Keratinocyte (primary cell): ENCODE measurements around the gene BEX4. TPM values are rescaled to one million over a fixed set of nuclear protein-coding genes. Genes with fewer than 3 reads are reported as not detected.

Experiments
- DNase-seq: peaks from one replicate; pipeline ENCODE4 v3.0.0-alpha.2; 2011; ENCODE audit warnings: low read depth, missing footprints, low spot score
- FAIRE-seq: peaks from 2 replicates; lab custom pipeline; 2011; peaks lifted over from hg19 to GRCh38; lab: Jason Lieb, UNC
- H2AFZ ChIP-seq: 2 replicates; pipeline ENCODE4 v1.6.0; 2012; ENCODE audit warnings: low read length, control low read depth, inconsistent platforms; ENCODE audit not compliant: control insufficient read depth
- H3K27ac ChIP-seq: 2 replicates; pipeline ENCODE4 v1.5.1; 2011; ENCODE audit warnings: low read length; ENCODE audit not compliant: control insufficient read depth, insufficient read depth
- H3K27me3 ChIP-seq: 3 replicates; pipeline ENCODE4 v1.6.0; 2011; ENCODE audit warnings: low read length; ENCODE audit not compliant: control insufficient read depth, insufficient read depth; ENCODE audit errors: extremely low read depth
- H3K36me3 ChIP-seq, 2 experiments: 2 replicates in 1 of 2; 3 replicates in 1 of 2; pipeline ENCODE4 v1.5.1; 2011; ENCODE audit warnings: low read length in 2 of 2, mild to moderate bottlenecking in 1 of 2; ENCODE audit not compliant: control insufficient read depth in 2 of 2, insufficient read depth in 2 of 2; ENCODE audit errors: extremely low read depth in 1 of 2
- H3K4me1 ChIP-seq: 3 replicates; pipeline ENCODE4 v1.5.1; 2011; ENCODE audit warnings: low read length; ENCODE audit not compliant: control insufficient read depth, insufficient read depth; ENCODE audit errors: extremely low read depth
- H3K4me2 ChIP-seq: 3 replicates; pipeline ENCODE4 v1.6.0; 2011; ENCODE audit warnings: low read depth, low read length; ENCODE audit not compliant: control insufficient read depth, insufficient read depth; ENCODE audit errors: extremely low read depth
- H3K4me3 ChIP-seq, 3 experiments: fragments of 200-600 bp in 1 of 3; sonication (generic) in 1 of 3; 2 replicates in 2 of 3; 3 replicates in 1 of 3; pipeline ENCODE4 v1.5.1; 2011 to 2016; ENCODE audit warnings: low read length in 3 of 3, mild to moderate bottlenecking in 3 of 3, control low read depth in 2 of 3, inconsistent platforms in 1 of 3, low read depth in 1 of 3, mixed read lengths in 1 of 3, mixed run types in 1 of 3, moderate library complexity in 1 of 3; ENCODE audit not compliant: control insufficient read depth in 2 of 3, insufficient read depth in 2 of 3; ENCODE audit errors: extremely low read depth in 1 of 3
- H3K79me2 ChIP-seq: 2 replicates; pipeline ENCODE4 v1.6.0; 2012; ENCODE audit warnings: low read length; ENCODE audit not compliant: control insufficient read depth, insufficient read depth
- H3K9ac ChIP-seq: 3 replicates; pipeline ENCODE4 v1.6.0; 2011; ENCODE audit warnings: low read length; ENCODE audit not compliant: control insufficient read depth, insufficient read depth; ENCODE audit errors: extremely low read depth
- H3K9me1 ChIP-seq: 3 replicates; pipeline ENCODE4 v1.6.0; 2011; ENCODE audit warnings: low read length; ENCODE audit not compliant: control insufficient read depth, insufficient read depth; ENCODE audit errors: extremely low read depth
- H3K9me3 ChIP-seq: 2 replicates; pipeline ENCODE4 v1.5.1; 2012; ENCODE audit warnings: low read depth, low read length; ENCODE audit not compliant: control insufficient read depth
- H4K20me1 ChIP-seq: 3 replicates; pipeline ENCODE4 v1.6.0; 2011; ENCODE audit warnings: low read length; ENCODE audit not compliant: control insufficient read depth, insufficient read depth; ENCODE audit errors: extremely low read depth
- CTCF ChIP-seq, 3 experiments: IDR thresholded peaks in 1 of 3; conservative IDR thresholded peaks in 1 of 3; optimal IDR thresholded peaks in 1 of 3; 2 replicates in 2 of 3; 3 replicates in 1 of 3; pipeline versions ENCODE3 to v1.5.1; 2011; ENCODE audit warnings: low read length in 3 of 3, mild to moderate bottlenecking in 3 of 3, moderate library complexity in 2 of 3, control low read depth in 1 of 3, inconsistent platforms in 1 of 3; ENCODE audit not compliant: insufficient read depth in 2 of 3; ENCODE audit errors: extremely low read depth in 1 of 3
- EZH2 ChIP-seq: IDR thresholded peaks from one replicate; pipeline ENCODE4 v1.6.1; 2012; ENCODE audit warnings: inconsistent platforms, mild to moderate bottlenecking, low read length, moderate library complexity
- dilution Hi-C: fragments of 300-500 bp; cut with MboI; formaldehyde crosslinking; loops from one replicate; pipeline ENCODE4 v1.7.0; 2020; ENCODE audit warnings: low sequenced_read_pairs; ENCODE audit not compliant: extremely low pct_ligation_motif_present
- polyA plus RNA-seq, 5 experiments: library from polyadenylated mRNA; depleted of rRNA in 3 of 5; stranded (reverse) in 3 of 5; stranded (forward) in 1 of 5; unstranded in 1 of 5; fragments of >200 nt; gene quantifications; 1 replicate in 1 of 5; 2 replicates in 3 of 5; 3 replicates in 1 of 5; pipeline versions ENCODE4 v1.2.1 to v1.2.3, GENCODE V29; 2011 to 2012; ENCODE audit warnings: missing spikeins in 2 of 5, low read depth in 1 of 5, low replicate concordance in 1 of 5

Gene BEX4
- polyA plus RNA-seq, 1 donor (not counting 4 experiments of a cell fraction or from before 2014, with no cell fraction given), result 20.0 TPM

GRCh38 chrX:103249805-103250204 lies 34.9 kb downstream of the BEX4 start:
- H3K79me2 ChIP-seq, result peaks cover 2% of the 10 kb centered on the region
- DNase-seq, result no peak
- dilution Hi-C loops, result no loop called here

GRCh38 chrX:103250977-103251376 lies 36.1 kb downstream of the BEX4 start:
- no peaks in the 10 kb centered on the region for H3K9me1 ChIP-seq
- peak overlapping the region; percentile 35 for H3K4me2 ChIP-seq
- no peak overlapping the region for H3K27ac ChIP-seq
- H3K4me1 ChIP-seq, result peaks cover 16% of the 10 kb centered on the region
- DNase-seq, result no peak
- no peaks in the 10 kb centered on the region for H3K36me3 ChIP-seq
- peaks cover 5% of the 10 kb centered on the region for H3K27me3 ChIP-seq
- peaks cover 2% of the 10 kb centered on the region for H3K79me2 ChIP-seq
- H3K9ac ChIP-seq, result no peak overlapping the region
- H2AFZ ChIP-seq, result peak overlapping the region; percentile 49
- no peak for TF ChIP-seq EZH2
- TF ChIP-seq CTCF (optimal IDR thresholded peaks at IDR 0.05 in 1 of 3, IDR thresholded peaks at IDR 0.05 in 1 of 3, conservative IDR thresholded peaks at IDR 0.05 in 1 of 3; ENCODE audit: extremely low read depth in 1 of 3, insufficient read depth in 2 of 3, low read length in 3 of 3), result no peak
- H3K4me3 ChIP-seq, result no peak overlapping the region
- dilution Hi-C loops, result no loop called here
- no peaks in the 10 kb centered on the region for H4K20me1 ChIP-seq
- H3K9me3 ChIP-seq, result no peaks in the 10 kb centered on the region
- peak; percentile 17 for FAIRE-seq

More at GRCh38 chrX:103249805-103250204, 34.9 kb downstream of the BEX4 start:
- no peak for FAIRE-seq
- no peak for TF ChIP-seq CTCF (optimal IDR thresholded peaks at IDR 0.05 in 1 of 3, IDR thresholded peaks at IDR 0.05 in 1 of 3, conservative IDR thresholded peaks at IDR 0.05 in 1 of 3; ENCODE audit: extremely low read depth in 1 of 3, insufficient read depth in 2 of 3, low read length in 3 of 3)
- no peak for TF ChIP-seq EZH2
- no peak overlapping the region for H3K4me2 ChIP-seq
- peaks cover 5% of the 10 kb centered on the region for H3K27me3 ChIP-seq
- H3K9me3 ChIP-seq, result no peaks in the 10 kb centered on the region
- no peaks in the 10 kb centered on the region for H3K36me3 ChIP-seq
- no peak overlapping the region for H2AFZ ChIP-seq
- no peak overlapping the region for H3K27ac ChIP-seq
- H3K9me1 ChIP-seq, result no peaks in the 10 kb centered on the region
- no peaks in the 10 kb centered on the region for H4K20me1 ChIP-seq
- peaks cover 16% of the 10 kb centered on the region for H3K4me1 ChIP-seq
- H3K4me3 ChIP-seq, result no peak overlapping the region
- H3K9ac ChIP-seq, result no peak overlapping the region
